NCI-H748 (cell line): ENCODE measurements around the gene DYNLRB1.
"Not testable (repeated sequence)": the region's sequence is repeated elsewhere in the genome, so short reads cannot be mapped to it uniquely, and the experiment has no call there.

Experiments
- DNase-seq: peaks from one replicate; lab custom pipeline; 2025; ENCODE audit not compliant: unreplicated experiment; lab: John Stamatoyannopoulos, UW

The DYNLRB1 gene

DNA sequence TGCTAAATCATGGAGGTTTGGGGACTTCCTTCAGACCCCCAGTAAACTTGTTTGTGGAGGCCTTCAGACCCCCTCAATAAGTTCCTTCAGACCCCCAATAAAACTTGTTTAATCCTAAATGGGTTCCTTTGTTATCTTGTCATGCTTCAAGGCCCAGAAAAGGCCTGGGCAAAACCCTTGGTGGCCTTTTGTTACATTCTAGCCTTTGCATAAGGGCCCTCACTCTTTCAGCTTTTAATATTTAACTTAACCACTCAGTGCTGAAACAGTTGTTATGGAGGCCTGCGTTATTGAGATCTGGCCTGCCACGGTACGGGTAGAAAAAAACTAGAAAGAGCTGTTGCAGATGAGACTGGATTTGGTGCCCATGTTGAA lies 4.3 kb upstream of the DYNLRB1 start:
- no peak for DNase-seq

DNA sequence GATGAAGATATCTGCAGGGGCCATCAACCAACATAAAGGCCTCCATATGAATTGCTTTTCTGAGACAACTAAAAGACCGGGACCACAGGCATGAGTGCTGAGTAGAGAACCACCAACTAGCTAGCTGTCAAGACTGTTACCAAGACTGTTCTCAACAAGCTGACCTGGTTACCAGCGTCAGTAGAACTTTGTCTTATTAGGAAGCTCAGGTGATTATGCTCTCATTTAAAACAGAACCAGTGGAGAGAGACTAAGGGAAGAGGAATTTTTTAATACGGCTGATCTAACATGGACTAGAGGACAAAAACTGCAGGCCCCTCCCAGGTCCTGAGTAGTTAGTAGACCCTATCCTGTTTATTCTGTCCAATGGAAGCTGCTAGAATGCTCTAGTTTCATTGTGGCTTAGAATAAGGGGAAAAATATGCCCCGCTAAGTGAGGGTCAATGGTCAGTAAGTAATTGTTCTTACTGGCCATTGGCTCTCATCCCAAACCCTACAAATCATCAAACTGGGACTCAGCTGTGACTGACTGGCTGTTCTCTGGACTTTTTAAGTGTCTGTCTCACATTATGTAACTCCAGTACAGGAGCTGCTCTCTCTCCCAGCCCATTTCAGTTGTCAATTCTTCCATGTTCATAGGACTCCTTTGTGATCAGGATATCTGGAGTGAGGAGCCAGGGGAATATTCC lies 3.8 kb upstream of the DYNLRB1 start:
- no peak for DNase-seq

DNA sequence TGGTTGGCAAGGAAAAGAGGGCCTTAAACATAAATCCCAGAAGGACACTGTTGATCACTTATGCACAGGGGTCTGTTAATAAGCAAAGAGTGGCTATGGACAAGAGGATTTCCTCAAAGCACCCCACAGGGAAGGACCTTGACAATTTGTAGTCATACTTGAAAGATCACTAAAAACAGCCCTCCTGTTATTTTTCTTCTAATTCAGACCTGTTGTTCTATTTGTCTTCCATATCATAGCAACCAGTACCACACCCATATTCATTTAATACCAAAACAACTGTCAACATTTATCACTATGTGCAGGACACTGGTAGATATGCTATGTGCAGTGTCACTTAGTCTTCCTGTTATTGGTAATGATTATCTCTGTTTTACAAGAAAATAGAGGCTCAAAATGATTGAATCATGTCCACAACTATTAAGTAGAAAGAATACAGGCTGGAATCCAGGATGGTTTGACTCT lies 3.2 kb upstream of the DYNLRB1 start:
- peak; percentile 52 for DNase-seq

DNA sequence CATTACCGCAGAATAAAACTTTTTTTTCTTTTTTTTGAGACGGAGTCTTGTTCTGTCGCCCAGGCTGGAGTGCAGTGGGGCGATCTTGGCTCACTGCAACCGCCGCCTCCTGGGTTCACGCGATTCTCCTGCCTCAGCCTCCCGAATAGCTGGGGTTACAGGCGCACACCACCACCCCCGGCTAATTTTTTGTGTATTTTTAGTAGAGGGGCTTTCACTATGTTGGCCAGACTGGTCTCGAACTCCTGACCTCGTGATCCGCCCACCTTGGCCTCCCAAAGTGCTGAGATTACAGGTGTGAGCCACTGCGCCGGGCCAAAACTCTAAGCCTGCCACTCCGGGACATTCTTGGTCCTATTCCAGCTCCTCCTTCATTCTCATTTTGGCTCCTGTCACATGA lies 2.2 kb upstream of the DYNLRB1 start:
- DNase-seq = not testable (repeated sequence)

DNA sequence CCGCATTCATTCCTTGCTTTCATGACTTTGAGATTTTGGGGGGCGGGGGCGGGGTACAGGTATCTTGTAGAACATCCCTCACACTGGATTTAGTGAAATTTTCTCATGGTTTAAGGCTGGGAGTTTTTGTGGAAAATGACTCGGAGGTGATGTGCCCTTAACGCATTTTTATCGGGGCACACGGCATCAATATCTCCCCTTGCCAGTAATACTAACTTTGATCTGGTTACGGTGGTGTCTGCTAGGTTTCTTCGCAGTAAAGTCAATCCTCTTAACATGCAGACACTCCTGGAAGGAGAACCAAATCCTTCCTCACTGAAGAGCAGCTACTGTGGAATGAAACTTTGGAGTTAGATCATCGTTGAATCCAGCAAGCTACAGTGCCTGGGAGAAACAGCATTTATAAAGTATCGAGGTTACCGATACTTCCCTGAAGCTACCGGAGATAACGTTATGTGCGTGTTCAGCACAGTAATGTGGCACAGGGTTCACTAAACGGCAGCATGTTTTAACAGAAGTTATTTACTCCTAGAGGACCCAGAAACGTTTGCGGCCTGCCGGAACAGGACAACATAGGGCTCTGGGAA lies 1.2 kb upstream of the DYNLRB1 start:
- no peak for DNase-seq

DNA sequence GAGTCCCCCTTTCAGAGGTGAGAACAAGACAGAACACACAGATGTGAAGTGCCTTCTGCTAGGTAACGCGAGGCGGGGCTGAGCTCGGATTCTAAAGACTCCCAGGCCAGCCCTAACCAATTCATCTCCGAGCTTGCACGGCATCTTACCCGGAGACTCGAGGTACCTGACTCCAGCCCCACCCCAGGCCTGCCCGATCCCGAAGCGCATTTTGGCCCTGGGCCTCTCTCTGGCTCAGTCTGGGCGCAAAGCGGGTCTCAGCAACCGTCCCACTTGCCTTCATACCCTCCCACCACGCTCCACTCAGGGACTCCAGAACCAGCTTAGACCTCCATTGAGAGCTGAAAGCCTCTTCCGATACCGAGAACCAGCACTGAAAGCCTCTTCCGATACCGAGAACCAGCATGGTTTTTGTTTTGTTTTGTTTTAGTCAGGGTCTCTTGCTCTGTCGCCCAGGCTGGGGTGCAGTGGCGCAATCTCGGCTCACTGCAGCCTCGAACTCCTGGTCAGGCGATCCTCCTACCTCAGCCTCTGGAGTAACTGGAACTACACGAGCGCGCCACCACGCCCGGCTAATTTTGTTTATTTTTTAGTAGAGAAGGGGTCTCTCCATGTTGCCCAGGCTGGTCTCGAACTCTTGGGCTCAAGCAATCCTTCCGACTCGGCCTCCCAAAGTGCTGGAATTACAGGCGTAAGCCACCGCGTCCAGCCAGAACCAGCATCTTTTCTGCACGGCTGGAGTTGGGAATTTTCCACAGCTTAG lies 557 bp upstream of the DYNLRB1 start:
- DNase-seq = peak; percentile 79

DNA sequence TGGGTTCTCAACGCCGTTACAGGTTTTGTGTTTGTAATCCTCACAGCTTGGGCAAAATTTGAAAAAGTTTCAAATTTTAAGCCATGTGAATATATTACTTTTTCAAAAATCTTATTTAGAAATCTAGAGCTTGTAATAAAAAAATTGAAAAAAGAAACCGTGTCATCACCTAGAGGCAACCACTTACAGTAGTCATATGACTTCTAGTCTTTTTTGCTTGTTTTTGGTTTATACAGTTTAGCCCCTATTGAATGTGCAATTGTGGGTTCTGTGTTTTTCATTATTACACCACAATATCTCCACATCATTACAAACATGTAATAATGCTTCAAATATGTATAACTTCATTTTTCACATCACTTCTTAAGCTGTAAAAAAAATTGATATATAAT lies 888 bp downstream of the DYNLRB1 start:
- no peak for DNase-seq

DNA sequence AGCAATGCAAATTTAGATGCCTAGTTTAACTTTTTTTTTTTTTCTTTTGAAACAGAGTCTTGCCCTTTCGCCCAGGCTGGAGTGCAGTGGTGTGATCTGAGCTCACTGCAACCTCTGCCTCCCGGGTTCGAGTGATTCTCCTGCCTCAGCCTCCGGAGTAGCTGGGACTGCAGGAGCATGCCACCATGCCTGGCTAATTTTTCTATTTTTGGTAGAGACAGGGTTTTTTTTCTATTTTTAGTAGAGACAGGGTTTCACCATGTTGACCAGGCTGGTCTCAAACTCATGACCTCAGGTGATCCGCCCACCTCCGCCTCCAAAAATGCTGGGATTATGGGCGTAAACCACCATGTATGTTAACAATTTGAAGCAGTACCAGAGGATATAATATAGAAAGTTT lies 2.6 kb downstream of the DYNLRB1 start:
- not testable (repeated sequence) for DNase-seq

DNA sequence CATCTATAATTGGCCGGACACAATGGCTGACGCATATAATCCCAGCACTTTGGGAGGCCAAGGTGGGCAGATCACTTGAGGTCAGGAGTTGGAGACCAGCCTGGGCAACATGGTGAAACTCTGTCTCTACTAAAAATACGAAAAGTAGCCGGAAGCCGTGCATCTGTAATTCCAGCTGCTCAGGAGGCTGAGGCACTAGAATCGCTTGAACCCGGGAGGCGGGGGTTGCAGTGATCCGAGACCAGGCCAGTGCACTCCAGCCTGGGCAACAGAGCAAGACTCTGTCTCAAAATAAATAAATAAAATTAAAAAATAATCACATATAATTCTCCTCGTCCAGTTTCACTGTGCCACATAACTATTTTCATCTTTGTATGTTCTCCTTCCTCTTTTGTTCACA lies 3.6 kb downstream of the DYNLRB1 start:
- not testable (repeated sequence) for DNase-seq

DNA sequence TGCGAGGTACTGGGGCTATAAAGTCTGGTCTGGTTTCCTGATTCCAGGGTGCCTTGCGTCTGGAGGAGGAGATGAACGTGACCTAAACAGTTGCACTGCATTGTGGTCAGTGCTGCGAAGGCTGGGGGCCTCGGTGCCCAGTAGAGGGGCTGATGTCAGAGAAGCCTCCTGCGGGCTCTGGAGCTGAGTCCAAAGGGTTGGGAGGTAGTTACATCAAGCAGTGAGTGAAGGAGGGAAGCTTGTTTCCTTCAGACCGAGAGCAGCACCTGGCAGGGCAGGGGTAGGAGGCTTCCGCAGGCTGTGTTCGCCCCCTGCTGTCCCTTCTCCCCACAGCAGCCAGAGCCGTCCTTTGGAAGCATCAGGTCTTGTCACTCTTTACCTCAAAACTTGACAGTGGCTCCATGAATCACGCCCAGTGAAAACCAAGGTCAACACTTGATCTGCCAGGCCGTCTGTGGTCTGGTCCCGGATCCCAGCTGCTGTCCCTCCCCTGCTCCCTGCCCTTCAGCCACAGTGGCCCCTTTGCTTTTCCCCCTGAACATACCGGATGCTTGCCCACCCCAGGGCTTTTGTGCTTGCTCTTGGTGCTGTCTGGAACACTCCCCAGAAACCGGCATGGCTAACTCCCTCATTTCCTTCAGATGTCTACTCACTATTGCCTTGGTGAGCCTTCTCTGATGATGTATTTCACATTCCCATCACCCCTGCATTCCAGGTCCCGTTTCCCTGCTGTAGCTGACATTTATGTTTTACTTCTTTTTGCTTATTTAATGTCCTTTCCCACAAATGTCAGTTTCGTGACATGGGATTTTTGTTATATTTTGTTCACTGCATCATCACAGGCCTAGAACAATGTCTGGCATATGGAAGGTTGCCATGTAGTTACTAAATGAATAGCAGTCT lies 7.0 kb downstream of the DYNLRB1 start:
- DNase-seq = peak; percentile 26

DNA sequence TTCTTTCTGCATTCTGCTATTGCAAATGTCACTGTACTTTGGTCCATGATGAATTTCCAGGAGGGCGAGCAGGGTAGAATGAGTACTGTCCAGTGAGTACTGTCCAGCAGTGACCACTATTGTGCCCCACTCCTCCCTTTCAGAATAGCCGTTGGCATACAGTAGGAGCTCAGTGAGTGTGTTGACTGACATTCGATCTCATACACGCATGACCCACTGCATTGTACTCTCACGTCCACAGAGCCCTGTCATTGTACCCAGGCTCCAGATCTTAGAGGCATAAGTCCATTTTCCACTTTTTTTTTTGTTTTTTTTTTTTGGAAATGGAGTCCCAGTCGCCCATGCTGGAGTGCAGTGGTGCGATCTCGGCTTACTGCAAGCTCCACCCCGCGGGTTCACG lies 8.2 kb downstream of the DYNLRB1 start:
- no peak for DNase-seq

DNA sequence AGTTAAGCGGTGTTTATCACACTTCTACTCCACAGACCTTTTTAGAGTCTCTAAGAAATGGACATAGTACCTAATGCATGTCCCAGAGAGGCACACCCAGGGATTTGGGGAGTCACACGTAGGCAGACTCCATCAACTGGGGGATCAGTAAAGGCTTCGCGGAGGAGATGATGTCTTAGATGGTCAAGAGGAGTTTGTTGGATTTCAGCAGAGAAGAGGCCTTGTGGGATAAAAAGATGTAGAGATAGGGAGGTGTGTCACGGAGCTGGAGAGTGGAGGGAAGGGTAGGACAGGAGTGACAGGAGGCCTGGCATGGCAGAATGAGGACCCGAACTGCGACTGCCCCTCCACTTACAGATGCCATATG lies 9.1 kb downstream of the DYNLRB1 start:
- DNase-seq = no peak

DNA sequence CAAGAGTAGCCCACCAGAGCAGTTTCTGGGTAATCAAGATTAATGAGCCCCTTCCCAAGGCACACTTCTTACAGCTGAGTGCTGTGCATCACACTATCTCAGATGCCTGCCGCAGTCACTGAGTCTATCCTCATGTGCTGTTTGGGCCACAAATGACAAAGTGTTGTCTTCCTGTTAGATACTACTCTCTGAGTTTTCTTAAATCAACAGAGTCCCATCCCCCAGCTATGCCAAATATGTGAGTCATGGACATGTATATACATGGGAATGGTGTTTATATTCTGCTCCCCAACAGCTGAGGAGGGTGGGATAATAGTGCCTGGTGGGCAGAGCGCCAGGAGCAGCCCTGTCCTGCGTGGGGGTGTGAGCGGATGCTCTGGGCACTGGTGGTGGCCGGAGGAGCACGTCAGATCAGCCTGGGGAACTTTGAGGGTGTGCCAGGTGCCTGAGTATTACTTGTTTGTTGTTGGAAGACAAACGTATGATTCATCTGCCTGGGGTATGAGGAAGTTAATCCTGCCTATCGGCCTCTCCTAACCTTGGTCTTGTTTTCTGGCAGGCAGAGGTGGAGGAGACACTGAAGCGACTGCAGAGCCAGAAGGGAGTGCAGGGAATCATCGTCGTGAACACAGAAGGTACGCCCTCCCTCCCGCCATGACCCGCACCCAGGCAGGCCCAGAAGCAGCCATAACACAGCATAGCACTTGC lies 9.6 kb downstream of the DYNLRB1 start:
- no peak for DNase-seq

DNA sequence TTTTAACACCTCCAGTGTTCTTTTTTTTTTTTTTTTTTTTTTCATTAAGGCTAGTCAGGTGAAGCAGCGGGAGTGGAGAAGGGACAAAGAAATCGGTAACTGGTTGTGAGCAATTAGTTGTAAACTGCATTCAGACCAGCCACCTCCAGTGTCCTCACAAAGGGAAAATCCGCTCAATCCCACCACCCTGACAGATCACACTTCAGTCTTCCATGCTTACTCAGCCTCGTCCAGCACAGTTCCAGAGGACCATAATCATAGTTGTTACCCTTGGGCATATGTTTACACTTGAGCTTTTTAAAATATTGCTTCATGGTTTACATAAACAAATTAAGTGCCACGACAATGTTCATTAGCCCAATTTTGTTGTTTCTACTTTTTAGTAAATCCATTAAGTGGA lies 10.2 kb downstream of the DYNLRB1 start:
- DNase-seq = no peak

DNA sequence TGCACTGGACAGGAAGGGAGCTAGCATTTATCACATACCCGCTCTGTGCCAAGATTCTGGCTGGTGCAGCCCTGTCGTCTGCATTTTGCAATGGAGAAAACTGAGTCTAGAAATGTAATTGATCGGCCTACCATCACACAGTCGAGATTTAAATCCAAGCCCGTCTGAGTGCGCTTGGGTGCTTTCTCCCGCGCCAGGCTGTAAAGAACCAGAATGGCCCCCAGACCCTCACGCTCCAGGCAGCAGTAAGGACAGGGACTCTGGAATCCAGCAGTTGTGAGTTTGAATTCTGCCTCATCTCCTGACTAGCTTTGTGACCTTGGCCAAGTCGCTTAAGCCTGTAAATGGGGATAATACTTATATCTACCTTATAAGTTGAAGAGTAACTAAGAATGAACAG lies 10.8 kb downstream of the DYNLRB1 start:
- no peak for DNase-seq

DNA sequence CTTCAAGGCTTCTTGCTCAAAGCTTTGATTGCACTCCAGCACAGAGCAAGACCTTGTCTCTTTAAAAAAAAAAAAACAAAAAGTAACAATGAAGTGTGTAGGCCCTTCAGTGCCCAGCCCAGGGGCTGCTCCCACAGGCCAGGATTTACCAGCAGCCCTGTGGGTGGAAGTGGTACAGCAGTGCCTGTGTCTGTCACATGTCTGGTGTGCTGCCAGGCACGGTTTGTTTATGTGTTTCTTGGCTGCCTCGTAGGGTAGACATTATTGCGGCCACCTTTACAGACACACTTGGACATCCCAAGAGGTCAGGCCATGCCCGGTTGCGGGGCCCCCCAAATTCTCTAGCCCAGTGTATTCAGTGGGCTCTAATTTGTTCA lies 12.7 kb downstream of the DYNLRB1 start:
- DNase-seq = no peak

DNA sequence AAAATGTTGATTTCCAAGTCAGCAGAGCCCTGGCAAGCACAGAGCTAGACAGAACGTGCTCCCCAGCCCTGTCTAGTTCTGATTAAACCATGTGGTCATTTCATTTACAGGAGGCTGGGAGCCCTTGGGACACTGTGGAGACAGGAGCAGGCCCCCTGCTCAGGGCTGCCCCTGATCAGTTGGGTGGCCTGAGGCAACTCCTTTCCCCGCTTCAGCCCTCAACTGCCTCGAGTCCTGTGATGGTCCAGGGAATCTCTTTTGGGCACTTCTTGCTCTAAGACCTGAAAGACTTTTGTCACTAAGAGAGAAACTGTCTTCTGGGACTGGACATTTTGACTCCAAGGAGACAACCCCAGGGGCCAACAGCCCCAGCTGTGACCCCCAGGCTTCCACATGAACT lies 13.5 kb downstream of the DYNLRB1 start:
- DNase-seq = no peak

DNA sequence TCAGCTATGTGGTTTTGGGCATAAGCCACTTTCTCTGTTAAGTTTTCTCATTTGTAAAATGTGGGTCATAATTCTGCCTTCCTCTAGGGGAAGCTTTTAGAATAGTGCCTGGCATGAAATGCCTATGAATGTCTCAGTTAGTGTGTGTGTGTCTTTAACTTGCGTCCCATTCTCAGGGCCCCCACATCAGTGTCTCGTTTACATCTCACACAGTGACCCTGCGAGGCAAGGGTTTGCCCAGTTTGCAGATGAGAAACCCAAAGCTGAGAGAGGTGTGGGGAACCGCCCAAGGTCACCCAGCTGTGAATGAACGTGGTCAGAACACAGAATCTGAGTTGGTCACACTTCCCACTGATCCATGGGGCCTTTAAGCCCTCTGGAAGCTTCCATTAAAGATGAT lies 14.1 kb downstream of the DYNLRB1 start:
- DNase-seq = no peak

DNA sequence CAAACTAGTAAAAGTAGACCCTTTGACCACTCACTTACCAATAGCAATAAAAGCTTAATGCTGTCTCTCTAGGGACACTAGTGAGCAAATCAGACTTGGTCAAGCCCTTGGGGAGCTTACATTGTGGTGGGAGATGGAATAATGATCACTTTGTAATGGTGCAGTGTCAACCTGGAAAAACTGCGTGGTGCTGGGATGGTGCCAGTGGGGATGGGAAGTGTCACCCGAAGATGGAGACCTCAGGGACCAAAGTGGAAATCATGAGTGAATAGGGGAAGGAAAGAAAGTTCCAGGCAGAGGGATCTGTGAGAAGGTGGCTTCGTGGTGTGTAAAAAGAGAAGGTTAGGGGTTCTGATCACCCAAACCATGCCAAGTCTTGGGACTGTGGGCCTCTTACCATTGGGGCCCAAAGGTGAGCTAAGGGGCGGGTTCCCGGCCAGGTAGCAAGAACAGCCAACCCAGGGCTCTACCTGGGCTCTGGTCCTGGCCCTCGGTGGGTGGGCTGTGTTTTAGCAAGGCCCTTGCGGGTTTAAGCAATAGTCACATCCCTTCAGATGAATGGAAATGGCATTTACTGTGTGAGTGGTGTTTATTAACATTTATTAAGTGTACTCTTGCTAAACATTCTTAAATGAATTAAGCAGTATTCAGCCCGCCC lies 15.5 kb downstream of the DYNLRB1 start:
- no peak for DNase-seq

DNA sequence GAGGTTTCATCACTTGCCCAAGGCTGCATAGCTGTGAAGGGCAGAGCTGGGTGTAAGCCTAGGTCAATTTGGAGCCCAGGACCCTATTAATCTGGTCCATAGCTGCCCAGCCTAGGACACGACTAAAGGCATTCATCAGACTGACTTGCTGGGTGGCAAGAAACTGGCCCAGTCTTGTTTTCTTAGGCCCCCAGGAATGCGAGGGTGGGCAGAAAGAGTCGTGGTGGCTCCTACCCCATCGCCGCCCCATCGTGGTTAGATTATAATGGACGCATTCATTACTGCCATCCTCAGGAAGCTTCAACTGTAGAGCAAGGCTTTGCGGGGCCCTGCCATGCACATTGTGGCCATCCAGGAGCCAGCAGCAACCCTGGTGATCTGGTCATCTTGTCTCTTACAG lies 16.1 kb downstream of the DYNLRB1 start:
- DNase-seq = no peak
